Fibroblast of the aortic adventitia (primary cell): ENCODE results near the gene PAX3. TPM values are rescaled to one million over a fixed set of nuclear protein-coding genes. Genes with fewer than 3 reads are reported as not detected.

ENCODE experiments used
- DNase-seq: peaks from one replicate; pipeline ENCODE4 v3.0.0-alpha.2; 2010; ENCODE audit warnings: low read depth
- H3K4me3 ChIP-seq: 2 replicates; pipeline ENCODE4 v1.5.1; 2011; ENCODE audit warnings: low read depth, mild to moderate bottlenecking, control low read depth, low read length, moderate library complexity
- CTCF ChIP-seq: IDR thresholded peaks from 2 replicates; pipeline ENCODE4 v1.5.1; 2011; ENCODE audit warnings: mild to moderate bottlenecking, low read length, control low read depth, inconsistent platforms; ENCODE audit not compliant: insufficient read depth
- total RNA-seq: library from RNA; depleted of rRNA; stranded (reverse); fragments of >200 nt; gene quantifications from 2 replicates; pipeline ENCODE4 v1.2.3, GENCODE V29; 2012; ENCODE audit warnings: low replicate concordance

Gene PAX3
- total RNA-seq, 1 donor: not detected

GRCh38 chr2:222203041-222203440 is 95.8 kb downstream of the PAX3 start:
- H3K4me3 ChIP-seq: no peak overlapping the region
- no peak for TF ChIP-seq CTCF
- no peak for DNase-seq

- no peak for TF ChIP-seq CTCF
- no peak for DNase-seq
- H3K4me3 ChIP-seq: no peak overlapping the region
Measured at GRCh38 chr2:222196159-222196558, 102.6 kb downstream of the PAX3 start.

GRCh38 chr2:222194669-222195068 is 104.1 kb downstream of the PAX3 start:
- no peak for TF ChIP-seq CTCF
- no peak for DNase-seq
- no peak overlapping the region for H3K4me3 ChIP-seq

GRCh38 chr2:222193328-222193983 is 105.3 kb downstream of the PAX3 start:
- H3K4me3 ChIP-seq: no peak overlapping the region
- TF ChIP-seq CTCF: no peak
- no peak for DNase-seq

- no peak for TF ChIP-seq CTCF
- no peak overlapping the region for H3K4me3 ChIP-seq
- DNase-seq: no peak
Measured at GRCh38 chr2:222180619-222181018, 118.2 kb downstream of the PAX3 start.

- TF ChIP-seq CTCF: no peak
- no peak overlapping the region for H3K4me3 ChIP-seq
- DNase-seq: no peak
Measured at GRCh38 chr2:222179592-222179991, 119.2 kb downstream of the PAX3 start.

- TF ChIP-seq CTCF: no peak
- no peak for DNase-seq
- no peak overlapping the region for H3K4me3 ChIP-seq
Measured at GRCh38 chr2:222178450-222178849, 120.3 kb downstream of the PAX3 start.
